ENCODE data around the gene GSTP1.

DNA sequence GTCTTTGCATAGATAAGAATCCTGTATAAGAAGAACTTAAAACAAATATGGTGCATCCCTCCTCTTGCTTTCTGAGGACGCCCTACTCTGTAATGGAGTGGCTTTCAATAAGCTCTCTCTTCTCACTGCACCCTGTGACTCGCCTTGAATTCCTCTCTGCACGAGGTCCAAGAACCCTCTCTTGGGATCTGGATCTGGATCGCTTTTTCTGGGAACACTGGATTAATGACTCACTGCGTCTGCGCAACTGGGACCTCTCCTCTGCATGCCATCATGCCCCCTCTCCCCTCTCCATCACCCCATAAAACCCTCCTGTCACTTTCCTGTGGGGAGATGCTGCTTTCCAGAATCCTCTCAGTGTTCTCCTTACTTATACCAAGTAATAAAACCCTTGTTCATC, 45.3 kb upstream of the GSTP1 start:
- TF ChIP-seq EZH2 (IDR thresholded peaks at IDR 0.05; ENCODE audit: low read length): no peak
- TF ChIP-seq, protein P1, sequence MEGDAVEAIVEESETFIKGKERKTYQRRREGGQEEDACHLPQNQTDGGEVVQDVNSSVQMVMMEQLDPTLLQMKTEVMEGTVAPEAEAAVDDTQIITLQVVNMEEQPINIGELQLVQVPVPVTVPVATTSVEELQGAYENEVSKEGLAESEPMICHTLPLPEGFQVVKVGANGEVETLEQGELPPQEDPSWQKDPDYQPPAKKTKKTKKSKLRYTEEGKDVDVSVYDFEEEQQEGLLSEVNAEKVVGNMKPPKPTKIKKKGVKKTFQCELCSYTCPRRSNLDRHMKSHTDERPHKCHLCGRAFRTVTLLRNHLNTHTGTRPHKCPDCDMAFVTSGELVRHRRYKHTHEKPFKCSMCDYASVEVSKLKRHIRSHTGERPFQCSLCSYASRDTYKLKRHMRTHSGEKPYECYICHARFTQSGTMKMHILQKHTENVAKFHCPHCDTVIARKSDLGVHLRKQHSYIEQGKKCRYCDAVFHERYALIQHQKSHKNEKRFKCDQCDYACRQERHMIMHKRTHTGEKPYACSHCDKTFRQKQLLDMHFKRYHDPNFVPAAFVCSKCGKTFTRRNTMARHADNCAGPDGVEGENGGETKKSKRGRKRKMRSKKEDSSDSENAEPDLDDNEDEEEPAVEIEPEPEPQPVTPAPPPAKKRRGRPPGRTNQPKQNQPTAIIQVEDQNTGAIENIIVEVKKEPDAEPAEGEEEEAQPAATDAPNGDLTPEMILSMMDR (optimal IDR thresholded peaks at IDR 0.05 in 1 of 3, IDR thresholded peaks at IDR 0.05 in 1 of 3, conservative IDR thresholded peaks at IDR 0.05 in 1 of 3; ENCODE audit: extremely low read depth in 1 of 3, insufficient read depth in 2 of 3, low read length in 3 of 3): no peak

Measured in keratinocyte (primary cell).